ENCODE measurements around the gene SNX2. TPM values are rescaled to one million over a fixed set of nuclear protein-coding genes. Genes with fewer than 3 reads are reported as not detected.

SNX2 gene
- total and polyA plus RNA-seq, 4 experiments from 2014 or later = 57.3 to 93.2 (median 72.7) TPM

DNA sequence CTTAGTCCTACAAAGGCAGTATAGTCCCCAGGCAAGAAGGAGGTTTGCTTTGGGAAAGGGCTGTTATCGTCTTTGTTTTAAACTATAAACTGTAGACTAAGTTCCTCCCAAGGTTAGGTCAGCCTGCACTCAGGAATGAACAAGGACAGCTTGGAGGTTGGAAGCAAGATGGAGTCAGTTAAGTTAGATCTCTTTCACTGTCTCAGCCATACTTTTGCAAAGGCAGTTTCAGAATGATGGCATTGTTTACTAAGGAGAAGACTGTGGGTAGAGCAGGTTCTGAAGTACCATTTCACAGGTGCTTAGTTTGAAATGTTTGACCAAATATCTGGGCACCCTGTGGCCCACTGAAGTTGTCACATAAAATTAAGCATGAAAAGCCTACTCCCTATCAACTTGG, 90.0 kb downstream of the SNX2 start:
- H3K9me3 Mint-ChIP-seq = peaks cover 0 to 3% (median 0%) of the 10 kb centered on the region in 8 donors
- Histone ChIP-seq H3K9me3 (ENCODE audit: control insufficient read depth in 1 of 2, low read length in 2 of 2) (no peaks in the 10 kb centered on the region), H3K27ac (ENCODE audit: low read depth, low read length) (no peak overlapping the region), H3K4me3 (ENCODE audit: low read length in 2 of 2) (no peak overlapping the region), H3K4me1 (ENCODE audit: insufficient read depth, low read length) (no peaks in the 10 kb centered on the region), H3K36me3 (ENCODE audit: insufficient read depth, low read length) (no peaks in the 10 kb centered on the region), H3K27me3 (ENCODE audit: insufficient read depth, low read length) (no peaks in the 10 kb centered on the region)
- no peaks in the 10 kb centered on the region for H3K27me3 Mint-ChIP-seq
- H3K4me1 Mint-ChIP-seq = peaks cover 0 to 7% (median 5%) of the 10 kb centered on the region in 4 donors
- H3K4me3 Mint-ChIP-seq = no peak overlapping the region
- ChIA-PET CTCF (ENCODE audit: partially characterized antibody) (no interaction called here), POLR2A (ENCODE audit: partially characterized antibody) (no interaction called here)
- H3K27ac Mint-ChIP-seq = no peak overlapping the region
- no peak for DNase-seq
- intact Hi-C loops (cut with micrococcal nuclease) = no loop called here
- peaks cover 5 to 15% of the 10 kb centered on the region in 2 donors for H3K36me3 Mint-ChIP-seq

DNA sequence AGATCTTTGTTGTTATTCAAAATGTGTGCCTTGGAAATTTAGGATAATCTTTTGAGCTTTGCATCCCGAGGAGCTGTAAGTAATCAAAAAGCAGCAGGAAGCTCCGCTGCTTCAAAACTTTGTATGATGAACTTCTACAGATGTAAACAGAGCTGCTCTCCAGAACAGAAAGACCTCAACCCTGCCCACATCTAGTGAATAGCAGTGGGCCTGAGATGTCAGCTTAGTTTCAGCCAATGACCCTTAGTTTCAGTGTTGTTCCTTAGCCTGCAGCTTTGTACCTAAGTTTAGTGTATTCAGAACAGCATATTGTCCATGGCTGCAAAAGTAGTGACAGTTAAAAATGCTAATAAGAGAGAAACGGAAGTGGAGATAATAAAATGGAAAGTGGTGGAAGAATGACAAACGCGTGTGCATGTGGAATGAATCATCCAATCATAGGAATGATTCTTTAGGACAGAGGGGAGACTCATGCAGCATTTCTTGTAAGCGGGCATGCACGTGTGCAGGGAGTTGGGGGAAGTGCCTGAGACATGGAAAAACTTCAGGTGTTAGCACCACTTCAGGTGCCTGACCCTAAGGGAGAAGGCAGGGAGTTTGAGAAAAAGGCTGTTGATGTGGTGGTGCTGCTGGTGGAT, 95.5 kb downstream of the SNX2 start:
- peaks cover 5 to 8% of the 10 kb centered on the region in 2 donors for H3K36me3 Mint-ChIP-seq
- H3K4me1 Mint-ChIP-seq = peaks cover 0 to 4% (median 1%) of the 10 kb centered on the region in 4 donors
- no peaks in the 10 kb centered on the region for H3K9me3 ChIP-seq (ENCODE audit: control insufficient read depth in 1 of 2, low read length in 2 of 2)
- H3K4me3 ChIP-seq (ENCODE audit: low read length in 2 of 2) = no peak overlapping the region
- no peak overlapping the region for H3K4me3 Mint-ChIP-seq
- H3K4me1 ChIP-seq (ENCODE audit: insufficient read depth, low read length) = no peaks in the 10 kb centered on the region
- H3K9me3 Mint-ChIP-seq = no peaks in the 10 kb centered on the region
- no peak for DNase-seq
- no peaks in the 10 kb centered on the region for H3K27me3 Mint-ChIP-seq
- no peak overlapping the region for H3K27ac ChIP-seq (ENCODE audit: low read depth, low read length)
- H3K27me3 ChIP-seq (ENCODE audit: insufficient read depth, low read length) = no peaks in the 10 kb centered on the region
- POLR2A ChIA-PET (ENCODE audit: partially characterized antibody) = no interaction called here
- CTCF ChIA-PET (ENCODE audit: partially characterized antibody) = interaction anchor here (0.7 to 2.1 kb wide), 2 partner anchors 9 to 11 kb away, joined by 3 to 5 read pairs; no protein-coding TSS in a partner anchor
- H3K36me3 ChIP-seq (ENCODE audit: insufficient read depth, low read length) = no peaks in the 10 kb centered on the region
- intact Hi-C loops (cut with micrococcal nuclease) = no loop called here
- no peak overlapping the region for H3K27ac Mint-ChIP-seq

DNA sequence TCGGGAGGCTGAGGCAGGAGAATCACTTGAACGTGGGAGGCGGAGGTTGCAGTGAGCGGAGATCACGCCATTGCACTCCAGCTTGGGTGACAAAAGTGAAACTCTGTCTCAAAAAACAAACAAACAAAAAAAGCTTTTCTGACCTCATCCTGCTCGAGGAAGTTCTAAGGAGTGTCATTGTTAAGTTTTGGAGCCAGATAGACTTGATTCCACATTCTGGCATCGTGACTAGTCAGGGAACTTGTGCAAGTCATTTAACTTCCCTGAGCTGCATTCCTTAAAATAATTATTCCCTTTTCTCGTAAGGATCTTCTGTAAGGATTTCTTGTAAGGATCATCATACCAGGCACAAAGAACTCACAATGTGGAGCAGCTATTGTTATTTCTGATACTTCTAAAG, 96.8 kb downstream of the SNX2 start:
- Mint-ChIP-seq H3K27ac (no peak overlapping the region), H3K27me3 (no peaks in the 10 kb centered on the region), H3K36me3 (peaks cover 5 to 8% of the 10 kb centered on the region in 2 donors), H3K9me3 (no peaks in the 10 kb centered on the region), H3K4me3 (no peak overlapping the region), H3K4me1 (peaks cover 0 to 5% (median 1%) of the 10 kb centered on the region in 4 donors)
- CTCF ChIA-PET (ENCODE audit: partially characterized antibody) = interaction anchor here (2.1 kb wide), 1 partner anchor 10 kb away, joined by 5 read pairs; no protein-coding TSS in a partner anchor
- H3K9me3 ChIP-seq (ENCODE audit: control insufficient read depth in 1 of 2, low read length in 2 of 2) = no peaks in the 10 kb centered on the region
- H3K4me3 ChIP-seq (ENCODE audit: low read length in 2 of 2) = no peak overlapping the region
- no peak for DNase-seq
- no peak overlapping the region for H3K27ac ChIP-seq (ENCODE audit: low read depth, low read length)
- POLR2A ChIA-PET (ENCODE audit: partially characterized antibody) = no interaction called here
- no peaks in the 10 kb centered on the region for H3K4me1 ChIP-seq (ENCODE audit: insufficient read depth, low read length)
- intact Hi-C loops (cut with micrococcal nuclease) = no loop called here
- no peaks in the 10 kb centered on the region for H3K27me3 ChIP-seq (ENCODE audit: insufficient read depth, low read length)
- no peaks in the 10 kb centered on the region for H3K36me3 ChIP-seq (ENCODE audit: insufficient read depth, low read length)

GRCh38 chr5:122874179-122874875, 99.4 kb downstream of the SNX2 start:
- Mint-ChIP-seq H3K36me3 (peaks cover 2 to 14% of the 10 kb centered on the region in 2 donors), H3K4me1 (peaks cover 0 to 7% (median 4%) of the 10 kb centered on the region in 4 donors), H3K9me3 (no peaks in the 10 kb centered on the region), H3K27me3 (no peaks in the 10 kb centered on the region), H3K4me3 (no peak overlapping the region), H3K27ac (no peak overlapping the region)
- no peak overlapping the region for H3K4me3 ChIP-seq (ENCODE audit: low read length in 2 of 2)
- H3K27ac ChIP-seq (ENCODE audit: low read depth, low read length) = no peak overlapping the region
- POLR2A ChIA-PET (ENCODE audit: partially characterized antibody) = no interaction called here
- no peaks in the 10 kb centered on the region for H3K4me1 ChIP-seq (ENCODE audit: insufficient read depth, low read length)
- intact Hi-C loops (cut with micrococcal nuclease) = no loop called here
- no peaks in the 10 kb centered on the region for H3K36me3 ChIP-seq (ENCODE audit: insufficient read depth, low read length)
- no peaks in the 10 kb centered on the region for H3K27me3 ChIP-seq (ENCODE audit: insufficient read depth, low read length)
- H3K9me3 ChIP-seq (ENCODE audit: control insufficient read depth in 1 of 2, low read length in 2 of 2) = no peaks in the 10 kb centered on the region
- no peak for DNase-seq
- CTCF ChIA-PET (ENCODE audit: partially characterized antibody) = no interaction called here

- H3K4me1 Mint-ChIP-seq = peaks cover 0 to 5% (median 2%) of the 10 kb centered on the region in 4 donors
- H3K27me3 Mint-ChIP-seq = no peaks in the 10 kb centered on the region
- Histone ChIP-seq H3K4me1 (ENCODE audit: insufficient read depth, low read length) (no peaks in the 10 kb centered on the region), H3K27me3 (ENCODE audit: insufficient read depth, low read length) (no peaks in the 10 kb centered on the region), H3K36me3 (ENCODE audit: insufficient read depth, low read length) (no peaks in the 10 kb centered on the region), H3K27ac (ENCODE audit: low read depth, low read length) (no peak overlapping the region), H3K9me3 (ENCODE audit: control insufficient read depth in 1 of 2, low read length in 2 of 2) (no peaks in the 10 kb centered on the region), H3K4me3 (ENCODE audit: low read length in 2 of 2) (no peak overlapping the region)
- peaks cover 2 to 14% of the 10 kb centered on the region in 2 donors for H3K36me3 Mint-ChIP-seq
- POLR2A ChIA-PET (ENCODE audit: partially characterized antibody) = no interaction called here
- no peaks in the 10 kb centered on the region for H3K9me3 Mint-ChIP-seq
- no peak for DNase-seq
- intact Hi-C loops (cut with micrococcal nuclease) = no loop called here
- no peak overlapping the region for H3K4me3 Mint-ChIP-seq
- no peak overlapping the region for H3K27ac Mint-ChIP-seq
- CTCF ChIA-PET (ENCODE audit: partially characterized antibody) = interaction anchor here (0.9 kb wide), 1 partner anchor 545 kb away, joined by 3 read pairs; the partner anchor contains the start of gene CEP120
Measured at GRCh38 chr5:122877518-122877917, 102.6 kb downstream of the SNX2 start.

- Mint-ChIP-seq H3K4me3 (no peak overlapping the region), H3K27me3 (no peaks in the 10 kb centered on the region), H3K9me3 (no peaks in the 10 kb centered on the region), H3K36me3 (peaks cover 2 to 12% of the 10 kb centered on the region in 2 donors), H3K27ac (no peak overlapping the region), H3K4me1 (peaks cover 0 to 7% (median 4%) of the 10 kb centered on the region in 4 donors)
- DNase-seq = no peak
- Histone ChIP-seq H3K9me3 (ENCODE audit: control insufficient read depth in 1 of 2, low read length in 2 of 2) (no peaks in the 10 kb centered on the region), H3K4me1 (ENCODE audit: insufficient read depth, low read length) (no peaks in the 10 kb centered on the region), H3K36me3 (ENCODE audit: insufficient read depth, low read length) (no peaks in the 10 kb centered on the region), H3K27me3 (ENCODE audit: insufficient read depth, low read length) (no peaks in the 10 kb centered on the region), H3K27ac (ENCODE audit: low read depth, low read length) (no peak overlapping the region), H3K4me3 (ENCODE audit: low read length in 2 of 2) (no peak overlapping the region)
- intact Hi-C loops (cut with micrococcal nuclease) = no loop called here
- ChIA-PET POLR2A (ENCODE audit: partially characterized antibody) (interaction anchor here (0.6 kb wide), 1 partner anchor 103 kb away, joined by 3 read pairs; no protein-coding TSS in a partner anchor), CTCF (ENCODE audit: partially characterized antibody) (no interaction called here)
Measured at GRCh38 chr5:122879076-122879475, 104.2 kb downstream of the SNX2 start.

Data from CD4-positive, alpha-beta memory T cell (primary cell).